LNCaP clone FGC (cell line): ENCODE measurements around the gene FGGY.

Experiments used
- DNase-seq: peaks from one replicate; pipeline ENCODE4 v3.0.0-alpha.2; 2011; ENCODE audit warnings: low read depth
- H3K4me3 ChIP-seq: 2 replicates; pipeline ENCODE4 v1.5.1; 2011; ENCODE audit warnings: mild to moderate bottlenecking, low read depth, low read length, control low read depth
- CTCF ChIP-seq: IDR thresholded peaks from 2 replicates; pipeline ENCODE4 v1.5.1; 2012; ENCODE audit warnings: mild to moderate bottlenecking; ENCODE audit not compliant: control insufficient read depth, insufficient read depth; ENCODE audit errors: extremely low read depth

FGGY gene

GRCh38 chr1:59427784-59428183 is 130.9 kb downstream of the FGGY start:
- H3K4me3 ChIP-seq = no peak overlapping the region
- no peak for TF ChIP-seq CTCF
- no peak for DNase-seq

- no peak overlapping the region for H3K4me3 ChIP-seq
- DNase-seq = no peak
- no peak for TF ChIP-seq CTCF
Measured at GRCh38 chr1:59428828-59429227, 131.9 kb downstream of the FGGY start.

- DNase-seq = no peak
- no peak for TF ChIP-seq CTCF
- H3K4me3 ChIP-seq = no peak overlapping the region
Measured at GRCh38 chr1:59429656-59430055, 132.8 kb downstream of the FGGY start.

GRCh38 chr1:59431566-59432294 is 134.8 kb downstream of the FGGY start:
- DNase-seq = no peak
- TF ChIP-seq CTCF = no peak
- no peak overlapping the region for H3K4me3 ChIP-seq

- no peak for TF ChIP-seq CTCF
- H3K4me3 ChIP-seq = no peak overlapping the region
- DNase-seq = no peak
Measured at GRCh38 chr1:59432531-59433439, 135.9 kb downstream of the FGGY start.

GRCh38 chr1:59433440-59433813 is 136.5 kb downstream of the FGGY start:
- no peak for TF ChIP-seq CTCF
- no peak for DNase-seq
- H3K4me3 ChIP-seq = no peak overlapping the region
